ENCODE measurements around the gene NUDT16L1.

DNA sequence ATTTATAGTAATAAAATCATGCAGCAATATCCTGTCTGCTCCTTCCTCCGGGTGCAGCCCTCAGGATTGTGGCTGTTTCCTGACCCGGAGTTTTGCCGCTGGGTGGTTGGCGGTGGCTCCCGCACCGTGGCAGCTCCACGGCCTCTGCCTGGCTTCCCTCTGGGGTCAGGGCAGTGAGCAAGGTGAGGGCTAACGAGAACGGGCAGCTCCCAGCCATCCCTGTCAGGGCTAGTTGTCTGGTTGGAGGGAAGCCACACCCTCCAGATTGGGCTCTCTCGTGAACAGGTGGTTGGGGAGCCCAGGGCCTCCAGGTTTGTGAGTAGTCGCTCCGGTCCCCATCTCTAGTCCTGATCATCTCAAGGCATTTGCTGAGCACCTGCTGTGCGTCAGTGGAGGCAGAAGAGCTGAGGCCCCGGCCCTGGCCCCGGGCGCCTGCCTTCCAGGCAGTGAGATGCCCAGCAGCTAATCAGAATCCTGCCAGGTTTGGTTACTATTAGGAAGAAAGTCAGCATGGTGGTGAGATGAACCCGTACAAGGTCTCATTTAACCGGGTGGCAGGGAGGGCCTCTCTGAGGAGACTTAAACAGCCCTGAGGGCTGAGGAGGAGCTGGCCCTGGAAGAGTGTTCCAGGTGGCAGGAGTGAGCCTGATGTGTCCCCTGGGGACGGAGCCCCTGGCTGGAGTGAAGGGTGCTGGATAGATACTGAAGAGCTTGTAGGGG lies 2.3 kb upstream of the NUDT16L1 start:
- TF ChIP-seq POLR2AphosphoS5 (IDR thresholded peaks at IDR 0.05; ENCODE audit: low read depth, low read length) (no peak), TAF1 (IDR thresholded peaks at IDR 0.05; ENCODE audit: borderline replicate concordance, low read depth, low read length) (no peak), POLR2A (IDR thresholded peaks at IDR 0.05; ENCODE audit: low read depth, low read length) (no peak)

All from GM12892 (cell line).